H1 (cell line): ENCODE results near the gene ATP7B. TPM values are rescaled to one million over a fixed set of nuclear protein-coding genes. Genes with fewer than 3 reads are reported as not detected.

ENCODE experiments used
- CTCF ChIA-PET: fragments of 300-600 bp; sonication (Branson Sonifier 250); formaldehyde crosslinking; loops from one replicate; lab custom pipeline; 2021; ENCODE audit not compliant: partially characterized antibody; lab: Charles Lee
- POLR2A ChIA-PET: fragments of 300-600 bp; sonication (Branson Sonifier 250); formaldehyde crosslinking; loops from one replicate; lab custom pipeline; 2021; ENCODE audit warnings: inconsistent platforms; ENCODE audit not compliant: partially characterized antibody; lab: Charles Lee
- DNase-seq, 2 experiments: peaks; one replicate each; pipeline versions ENCODE4 v3.0.0 to v3.0.0-alpha.2; 2010 to 2022; ENCODE audit warnings: low spot score in 2 of 2, low read depth in 1 of 2, mixed read lengths in 1 of 2
- FAIRE-seq: peaks from 2 replicates; lab custom pipeline; 2011; peaks lifted over from hg19 to GRCh38; lab: Jason Lieb, UNC
- H2AFZ ChIP-seq: 2 replicates; pipeline ENCODE4 v1.8.1; 2012; ENCODE audit warnings: low read length, inconsistent platforms
- H2AK5ac ChIP-seq: 2 replicates; pipeline ENCODE4 v1.6.1; 2013; ENCODE audit warnings: low read depth, low read length
- H2BK120ac ChIP-seq: replicated peaks from 2 replicates; pipeline ENCODE3; 2013; ENCODE audit warnings: low read depth, low read length, inconsistent platforms
- H2BK12ac ChIP-seq: 2 replicates; pipeline ENCODE4 v1.6.1; 2013; ENCODE audit warnings: low read depth, low read length
- H2BK15ac ChIP-seq: 2 replicates; pipeline ENCODE4 v1.6.1; 2013; ENCODE audit warnings: low read length
- H2BK20ac ChIP-seq: 2 replicates; pipeline ENCODE4 v1.6.1; 2013; ENCODE audit warnings: low read length
- H2BK5ac ChIP-seq: 2 replicates; pipeline ENCODE4 v1.6.1; 2013; ENCODE audit warnings: low read depth, low read length
- H3K14ac ChIP-seq: 2 replicates; pipeline ENCODE4 v1.6.1; 2013; ENCODE audit warnings: inconsistent platforms; ENCODE audit not compliant: insufficient read length
- H3K18ac ChIP-seq: 2 replicates; pipeline ENCODE4 v1.6.1; 2013; ENCODE audit warnings: low read length; ENCODE audit errors: extremely low read depth
- H3K23ac ChIP-seq: 2 replicates; pipeline ENCODE4 v1.6.1; 2013; ENCODE audit warnings: inconsistent platforms; ENCODE audit not compliant: insufficient read length
- H3K23me2 ChIP-seq: 2 replicates; pipeline ENCODE4 v1.6.1; 2013; ENCODE audit warnings: low read depth, low read length
- H3K27ac ChIP-seq: 2 replicates; pipeline ENCODE4 v1.6.1; 2011; ENCODE audit warnings: low read depth, low read length, inconsistent platforms
- H3K27me3 ChIP-seq, 4 experiments: replicated peaks in 1 of 4; 1 replicate in 1 of 4; 2 replicates in 3 of 4; pipeline versions ENCODE4 v1.6.1 to v1.8.1; 2011 to 2013; ENCODE audit warnings: low read length in 3 of 4, mild to moderate bottlenecking in 3 of 4, inconsistent platforms in 2 of 4, mixed read lengths in 2 of 4, moderate library complexity in 1 of 4; ENCODE audit not compliant: control insufficient read depth in 3 of 4, insufficient read depth in 3 of 4; ENCODE audit errors: extremely low read depth in 1 of 4
- H3K36me3 ChIP-seq, 4 experiments: 2 replicates each; pipeline versions ENCODE4 v1.6.1 to v1.8.1; 2011 to 2013; ENCODE audit warnings: mild to moderate bottlenecking in 4 of 4, low read length in 3 of 4, moderate library complexity in 2 of 4, control low read depth in 1 of 4, inconsistent platforms in 1 of 4; ENCODE audit not compliant: insufficient read depth in 4 of 4, control insufficient read depth in 2 of 4
- H3K4ac ChIP-seq: replicated peaks from 2 replicates; pipeline ENCODE3; 2013; ENCODE audit warnings: low read length, low read depth, mixed read lengths, inconsistent platforms; ENCODE audit not compliant: insufficient read length
- H3K4me1 ChIP-seq, 4 experiments: replicated peaks in 1 of 4; 1 replicate in 1 of 4; 2 replicates in 3 of 4; pipeline versions ENCODE4 v1.6.1 to v1.8.1; 2011 to 2013; ENCODE audit warnings: low read length in 3 of 4, inconsistent platforms in 2 of 4, mixed read lengths in 1 of 4; ENCODE audit not compliant: insufficient read depth in 4 of 4, control insufficient read depth in 3 of 4
- H3K4me2 ChIP-seq, 2 experiments: 2 replicates each; pipeline versions ENCODE4 v1.6.1 to v1.8.1; 2011 to 2013; ENCODE audit warnings: low read depth in 2 of 2, low read length in 2 of 2, control low read depth in 1 of 2, inconsistent platforms in 1 of 2, mild to moderate bottlenecking in 1 of 2; ENCODE audit not compliant: insufficient read depth in 1 of 2
- H3K4me3 ChIP-seq, 4 experiments: fragments of 200-600, 300-600 bp in 1 of 4; sonication (generic), shearing (Covaris generic), sonication (Bioruptor Twin) in 1 of 4; 2 replicates each; pipeline versions ENCODE4 v1.5.1 to v1.8.1; 2011 to 2016; ENCODE audit warnings: low read length in 4 of 4, low read depth in 3 of 4, control low read depth in 2 of 4, inconsistent platforms in 2 of 4, mild to moderate bottlenecking in 2 of 4, mixed read lengths in 1 of 4, moderate library complexity in 1 of 4; ENCODE audit not compliant: insufficient read depth in 2 of 4; ENCODE audit errors: extremely low read depth in 1 of 4
- H3K56ac ChIP-seq: replicated peaks from 2 replicates; pipeline ENCODE3; 2013; ENCODE audit warnings: low read depth, mild to moderate bottlenecking, mixed read lengths, low read length, inconsistent platforms; ENCODE audit not compliant: insufficient read length
- H3K79me1 ChIP-seq: 2 replicates; pipeline ENCODE4 v1.6.1; 2013; ENCODE audit warnings: low read depth, low read length, control low read depth
- H3K79me2 ChIP-seq, 2 experiments: 2 replicates each; pipeline versions ENCODE4 v1.6.1 to v1.8.1; 2012 to 2013; ENCODE audit warnings: low read length in 2 of 2, mild to moderate bottlenecking in 2 of 2, inconsistent platforms in 1 of 2; ENCODE audit not compliant: insufficient read depth in 2 of 2, control insufficient read depth in 1 of 2
- H3K9ac ChIP-seq, 4 experiments: replicated peaks in 1 of 4; 1 replicate in 1 of 4; 2 replicates in 3 of 4; pipeline versions ENCODE4 v1.6.1 to v1.8.1; 2011 to 2013; ENCODE audit warnings: low read depth in 3 of 4, low read length in 3 of 4, control low read depth in 2 of 4, mild to moderate bottlenecking in 2 of 4, moderate library complexity in 2 of 4, inconsistent platforms in 1 of 4; ENCODE audit errors: extremely low read depth in 1 of 4
- H3K9me3 ChIP-seq, 2 experiments: 2 replicates each; pipeline versions ENCODE4 v1.6.1 to v1.8.1; 2012 to 2013; ENCODE audit warnings: mild to moderate bottlenecking in 2 of 2, moderate library complexity in 2 of 2, control low read depth in 1 of 2, inconsistent platforms in 1 of 2, low read depth in 1 of 2, low read length in 1 of 2, mixed read lengths in 1 of 2; ENCODE audit not compliant: insufficient read depth in 2 of 2
- H4K20me1 ChIP-seq, 2 experiments: replicated peaks in 1 of 2; 2 replicates each; pipeline versions ENCODE3 to v1.8.1; 2011 to 2013; ENCODE audit warnings: inconsistent platforms in 2 of 2, low read length in 2 of 2, mild to moderate bottlenecking in 1 of 2; ENCODE audit not compliant: insufficient read depth in 2 of 2, control insufficient read depth in 1 of 2
- H4K5ac ChIP-seq: 2 replicates; pipeline ENCODE4 v1.6.1; 2013; ENCODE audit warnings: low read length, low read depth, mixed read lengths, inconsistent platforms; ENCODE audit not compliant: insufficient read length
- H4K8ac ChIP-seq: 2 replicates; pipeline ENCODE4 v1.8.0; 2013; ENCODE audit warnings: mild to moderate bottlenecking, moderate library complexity, low read length, inconsistent platforms; ENCODE audit not compliant: insufficient read depth; ENCODE audit errors: extremely low read depth
- H4K91ac ChIP-seq: replicated peaks from 2 replicates; pipeline ENCODE3; 2013; ENCODE audit warnings: low read length, mixed read lengths, inconsistent platforms; ENCODE audit not compliant: insufficient read length
- EGR1 ChIP-seq: IDR thresholded peaks from 2 replicates; pipeline ENCODE4 v1.6.1; 2011; ENCODE audit warnings: low read depth, low read length, borderline replicate concordance
- HDAC6 ChIP-seq: IDR thresholded peaks from one replicate; pipeline ENCODE4 v1.7.1; 2012; ENCODE audit warnings: low read depth, mild to moderate bottlenecking, inconsistent platforms, low read length, moderate library complexity
- KDM1A ChIP-seq: fragments of 200-600, 300-600 bp; sonication (generic); IDR thresholded peaks from 2 replicates; pipeline ENCODE4 v1.7.1; 2016; ENCODE audit warnings: mild to moderate bottlenecking, low read length, borderline replicate concordance
- RAD21 ChIP-seq, 2 experiments: IDR thresholded peaks in 1 of 2; conservative IDR thresholded peaks in 1 of 2; 2 replicates each; pipeline ENCODE4 v1.6.1; 2011; ENCODE audit warnings: low read depth in 2 of 2, low read length in 2 of 2, improper control_type of control experiment in 1 of 2, inconsistent platforms in 1 of 2, mild to moderate bottlenecking in 1 of 2, moderate library complexity in 1 of 2
- WGBS, 2 experiments: shearing (Covaris generic) in 1 of 2; methylation state at CpG; one replicate each; pipeline versions ENCODE4 v1.1.6 to v1.1.7; 2013 to 2015; ENCODE audit warnings: low lambda C conversion rate in 2 of 2, mixed read lengths in 2 of 2, inconsistent platforms in 1 of 2, low coverage in 1 of 2, missing lambda C conversion rate in 1 of 2; ENCODE audit not compliant: insufficient replicate concordance in 2 of 2, insufficient coverage in 1 of 2, insufficient read length in 1 of 2; ENCODE audit errors: extremely low coverage in 1 of 2, missing lambda C conversion rate in 1 of 2; 5-methylcytosine and 5-hydroxymethylcytosine counted together
- polyA plus RNA-seq, 7 experiments: library from polyadenylated mRNA; depleted of rRNA in 3 of 7; stranded (reverse) in 5 of 7; unstranded in 2 of 7; fragments of >200 nt in 5 of 7; fragments of 200-250 nt in 2 of 7; gene quantifications; 1 replicate in 5 of 7; 2 replicates in 1 of 7; 4 replicates in 1 of 7; pipeline versions ENCODE4 v1.2.1 to v1.2.3, GENCODE V29; 2011 to 2013; ENCODE audit warnings: missing spikeins in 2 of 7, mixed read lengths in 2 of 7
- total RNA-seq: library from RNA; stranded (reverse); fragmentation: NEBNext Ultra II Directional; extraction: Animal tissue kit (Norgen Biotek cat#: 25700); gene quantifications from 2 replicates; pipeline ENCODE4 v1.2.1, GENCODE V29; 2021
- TF ChIP-seq, protein P1 (sequence below), 3 experiments: IDR thresholded peaks; 1 replicate in 2 of 3; 2 replicates in 1 of 3; pipeline versions ENCODE4 v1.5.1 to v1.6.1; 2011; ENCODE audit warnings: low read length in 3 of 3, mild to moderate bottlenecking in 3 of 3, inconsistent platforms in 2 of 3, low read depth in 1 of 3, moderate library complexity in 1 of 3; ENCODE audit not compliant: insufficient read depth in 1 of 3; ENCODE audit errors: control extremely low read depth in 1 of 3
- TF ChIP-seq, protein P2 (sequence below): IDR thresholded peaks from 2 replicates; pipeline ENCODE4 v1.6.1; 2012; ENCODE audit warnings: low read length, inconsistent platforms

ATP7B gene
- total and polyA plus RNA-seq, 2 of the 8 experiments (the other 6 are each of a cell fraction or from before 2014, with no cell fraction given): 4.1 to 9.2 TPM

DNA sequence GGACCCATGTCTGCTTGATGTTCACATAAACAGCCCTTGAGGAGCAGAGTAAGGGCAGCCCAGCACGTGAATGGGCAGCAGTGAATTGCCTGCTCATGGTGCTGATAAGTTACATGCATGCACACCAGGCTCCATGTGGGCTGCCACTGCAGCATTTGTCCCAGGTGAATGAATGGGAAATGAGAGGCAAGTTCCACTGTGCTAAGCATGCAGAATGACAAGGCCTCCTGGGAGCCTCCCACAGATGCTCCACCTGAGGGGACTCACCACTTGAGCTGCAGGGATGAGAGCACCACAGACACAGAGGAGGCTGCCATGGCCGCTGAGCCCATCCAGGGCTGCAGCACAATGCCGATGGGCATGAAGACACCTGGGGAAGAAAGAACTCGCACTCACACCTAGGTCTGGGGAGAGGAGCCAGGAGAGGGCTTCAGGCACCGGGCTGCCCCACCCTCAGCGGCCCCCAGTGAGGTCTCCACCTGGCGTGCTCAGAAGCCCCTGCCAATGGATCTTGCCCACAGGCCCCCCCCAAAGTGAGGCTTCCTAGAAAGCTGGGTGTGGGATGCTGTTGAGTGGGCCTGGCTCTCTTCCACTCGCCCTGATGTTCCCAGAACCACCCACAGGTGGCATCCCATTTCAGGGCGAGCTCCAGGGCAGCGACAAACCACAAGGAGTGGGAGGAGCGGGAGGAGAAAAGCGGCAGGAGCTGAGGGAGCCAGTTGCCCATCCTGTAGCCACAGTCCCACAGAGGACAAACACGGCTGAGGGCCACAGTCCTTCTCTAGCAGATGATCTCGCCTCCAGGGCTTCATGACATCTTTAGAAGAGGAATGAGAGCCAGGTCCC is 75.7 kb downstream of the ATP7B start:
- Histone ChIP-seq H3K23me2 (no peaks in the 10 kb centered on the region), H3K4me1 (no peaks in the 10 kb centered on the region), H4K8ac (peak overlapping the region; percentile 41; the same call in 1 of the 2 replicates), H2AK5ac (no peak overlapping the region), H3K79me2 (no peaks in the 10 kb centered on the region), H3K79me1 (no peaks in the 10 kb centered on the region), H3K27ac (no peak overlapping the region), H2BK120ac (no peak overlapping the region), H4K5ac (no peak overlapping the region), H3K9me3 (no peaks in the 10 kb centered on the region), H4K91ac (no peak overlapping the region), H3K27me3 (no peaks in the 10 kb centered on the region), H3K56ac (no peak overlapping the region), H3K14ac (no peak overlapping the region), H3K36me3 (0 out of 8 replicates have a peak, but pooled peaks cover 0 to 2% (median 0%) of the 10 kb centered on the region in 4 experiments), H2BK15ac (no peak overlapping the region), H2BK5ac (no peak overlapping the region), H3K4ac (no peak overlapping the region), H2AFZ (no peak overlapping the region), H3K18ac (no peak overlapping the region), H3K4me3 (no peak overlapping the region), H3K9ac (no peak overlapping the region), H4K20me1 (no peaks in the 10 kb centered on the region), H3K23ac (no peak overlapping the region), H2BK20ac (no peak overlapping the region), H3K4me2 (no peak overlapping the region), H2BK12ac (no peak overlapping the region)
- WGBS, 2 experiments: 62% methylated on average over 14 of the region's 14 CpGs; no CpG with 5 or more reads in 1 of the 2 experiments
- FAIRE-seq: no peak
- CTCF ChIA-PET: interaction anchor here (0.6 to 8.1 kb wide), 44 partner anchors 9 to 267 kb away, joined by 3 to 65 read pairs (median 4); partner anchors contain the start of genes ALG11 and NEK5
- peak in 1 of 2 experiments; percentile 74 for DNase-seq
- POLR2A ChIA-PET: interaction anchor here (1.1 kb wide), 1 partner anchor 192 kb away, joined by 3 read pairs; no protein-coding TSS in a partner anchor
- TF ChIP-seq, protein P1, sequence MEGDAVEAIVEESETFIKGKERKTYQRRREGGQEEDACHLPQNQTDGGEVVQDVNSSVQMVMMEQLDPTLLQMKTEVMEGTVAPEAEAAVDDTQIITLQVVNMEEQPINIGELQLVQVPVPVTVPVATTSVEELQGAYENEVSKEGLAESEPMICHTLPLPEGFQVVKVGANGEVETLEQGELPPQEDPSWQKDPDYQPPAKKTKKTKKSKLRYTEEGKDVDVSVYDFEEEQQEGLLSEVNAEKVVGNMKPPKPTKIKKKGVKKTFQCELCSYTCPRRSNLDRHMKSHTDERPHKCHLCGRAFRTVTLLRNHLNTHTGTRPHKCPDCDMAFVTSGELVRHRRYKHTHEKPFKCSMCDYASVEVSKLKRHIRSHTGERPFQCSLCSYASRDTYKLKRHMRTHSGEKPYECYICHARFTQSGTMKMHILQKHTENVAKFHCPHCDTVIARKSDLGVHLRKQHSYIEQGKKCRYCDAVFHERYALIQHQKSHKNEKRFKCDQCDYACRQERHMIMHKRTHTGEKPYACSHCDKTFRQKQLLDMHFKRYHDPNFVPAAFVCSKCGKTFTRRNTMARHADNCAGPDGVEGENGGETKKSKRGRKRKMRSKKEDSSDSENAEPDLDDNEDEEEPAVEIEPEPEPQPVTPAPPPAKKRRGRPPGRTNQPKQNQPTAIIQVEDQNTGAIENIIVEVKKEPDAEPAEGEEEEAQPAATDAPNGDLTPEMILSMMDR (IDR thresholded peaks at IDR 0.05; ENCODE audit: control extremely low read depth in 1 of 3, insufficient read depth in 1 of 3, low read depth in 1 of 3, low read length in 3 of 3): peak; percentile 69 to 74 (median 73)
- TF ChIP-seq RAD21 (IDR thresholded peaks at IDR 0.05 in 1 of 2, conservative IDR thresholded peaks at IDR 0.05 in 1 of 2; ENCODE audit: low read depth in 2 of 2, low read length in 2 of 2): peak; percentile 66 to 76
- TF ChIP-seq HDAC6: no peak
- TF ChIP-seq EGR1: no peak
- TF ChIP-seq KDM1A: no peak
- TF ChIP-seq, protein P2, sequence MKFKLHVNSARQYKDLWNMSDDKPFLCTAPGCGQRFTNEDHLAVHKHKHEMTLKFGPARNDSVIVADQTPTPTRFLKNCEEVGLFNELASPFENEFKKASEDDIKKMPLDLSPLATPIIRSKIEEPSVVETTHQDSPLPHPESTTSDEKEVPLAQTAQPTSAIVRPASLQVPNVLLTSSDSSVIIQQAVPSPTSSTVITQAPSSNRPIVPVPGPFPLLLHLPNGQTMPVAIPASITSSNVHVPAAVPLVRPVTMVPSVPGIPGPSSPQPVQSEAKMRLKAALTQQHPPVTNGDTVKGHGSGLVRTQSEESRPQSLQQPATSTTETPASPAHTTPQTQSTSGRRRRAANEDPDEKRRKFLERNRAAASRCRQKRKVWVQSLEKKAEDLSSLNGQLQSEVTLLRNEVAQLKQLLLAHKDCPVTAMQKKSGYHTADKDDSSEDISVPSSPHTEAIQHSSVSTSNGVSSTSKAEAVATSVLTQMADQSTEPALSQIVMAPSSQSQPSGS: no peak
